NCI-H2196 treated with DMSO at 0.1 percent for 48 hours (cell line): ENCODE data around the gene FRMPD4.

Experiments used
- DNase-seq: peaks from one replicate; lab custom pipeline; 2025; ENCODE audit not compliant: unreplicated experiment; lab: John Stamatoyannopoulos, UW

Gene FRMPD4

GRCh38 chrX:12292996-12293765 lies 154.9 kb downstream of the FRMPD4 start:
- no peak for DNase-seq

- DNase-seq, result no peak
Measured at GRCh38 chrX:12297353-12297752, 159.1 kb downstream of the FRMPD4 start.

- DNase-seq, result no peak
Measured at GRCh38 chrX:12301288-12301687, 163.0 kb downstream of the FRMPD4 start.

- DNase-seq, result no peak
Measured at GRCh38 chrX:12304261-12304660, 166.0 kb downstream of the FRMPD4 start.

GRCh38 chrX:12307961-12308360 lies 169.7 kb downstream of the FRMPD4 start:
- DNase-seq, result no peak

GRCh38 chrX:12308420-12308819 lies 170.1 kb downstream of the FRMPD4 start:
- no peak for DNase-seq

- no peak for DNase-seq
Measured at GRCh38 chrX:12309040-12309743, 170.9 kb downstream of the FRMPD4 start.

- no peak for DNase-seq
Measured at GRCh38 chrX:12309744-12310076, 171.4 kb downstream of the FRMPD4 start.

- no peak for DNase-seq
Measured at GRCh38 chrX:12314651-12315050, 176.4 kb downstream of the FRMPD4 start.

- no peak for DNase-seq
Measured at GRCh38 chrX:12315526-12315925, 177.3 kb downstream of the FRMPD4 start.

GRCh38 chrX:12319003-12319519 lies 180.8 kb downstream of the FRMPD4 start:
- no peak for DNase-seq

- DNase-seq, result no peak
Measured at GRCh38 chrX:12319992-12320391, 181.7 kb downstream of the FRMPD4 start.

GRCh38 chrX:12322031-12322430 lies 183.8 kb downstream of the FRMPD4 start:
- DNase-seq, result no peak

GRCh38 chrX:12325171-12325570 lies 186.9 kb downstream of the FRMPD4 start:
- no peak for DNase-seq

GRCh38 chrX:12327836-12328235 lies 189.6 kb downstream of the FRMPD4 start:
- no peak for DNase-seq

GRCh38 chrX:12329476-12329875 lies 191.2 kb downstream of the FRMPD4 start:
- DNase-seq, result no peak

- no peak for DNase-seq
Measured at GRCh38 chrX:12330841-12331240, 192.6 kb downstream of the FRMPD4 start.

GRCh38 chrX:12332786-12333347 lies 194.6 kb downstream of the FRMPD4 start:
- DNase-seq, result no peak

- DNase-seq, result no peak
Measured at GRCh38 chrX:12339921-12340320, 201.6 kb downstream of the FRMPD4 start.

- no peak for DNase-seq
Measured at GRCh38 chrX:12344954-12345353, 206.7 kb downstream of the FRMPD4 start.

GRCh38 chrX:12349201-12349600 lies 210.9 kb downstream of the FRMPD4 start:
- DNase-seq, result no peak

GRCh38 chrX:12352922-12353321 lies 214.6 kb downstream of the FRMPD4 start:
- no peak for DNase-seq
